Endodermal cell (in vitro differentiated cells): Measurements from ENCODE around the gene H2AZ2. TPM values are rescaled to one million over a fixed set of nuclear protein-coding genes. Genes with fewer than 3 reads are reported as not detected.
"Not testable (repeated sequence)": the region's sequence is repeated elsewhere in the genome, so short reads cannot be mapped to it uniquely, and the experiment has no call there.

Experiments used
- DNase-seq: peaks from one replicate; pipeline ENCODE4 v3.0.0-alpha.2; 2017
- H3K27ac ChIP-seq: 2 replicates; pipeline ENCODE4 v1.5.1; 2013; ENCODE audit warnings: mild to moderate bottlenecking, low read depth, low read length, moderate library complexity
- H3K27me3 ChIP-seq: 2 replicates; pipeline ENCODE4 v1.6.1; 2013; ENCODE audit warnings: mild to moderate bottlenecking, low read length, moderate library complexity; ENCODE audit not compliant: insufficient read depth, control insufficient read depth, poor library complexity, severe bottlenecking
- H3K36me3 ChIP-seq: 2 replicates; pipeline ENCODE4 v1.7.0; 2013; ENCODE audit warnings: mild to moderate bottlenecking, low read length, moderate library complexity; ENCODE audit not compliant: control insufficient read depth, insufficient read depth
- H3K4me1 ChIP-seq: one replicate; pipeline ENCODE4 v1.7.0; 2013; ENCODE audit warnings: low read length; ENCODE audit not compliant: control insufficient read depth, insufficient read depth
- H3K4me3 ChIP-seq: 2 replicates; pipeline ENCODE4 v1.5.1; 2013; ENCODE audit warnings: mild to moderate bottlenecking, low read length, moderate library complexity
- H3K9ac ChIP-seq: 2 replicates; pipeline ENCODE4 v1.6.1; 2013; ENCODE audit warnings: mild to moderate bottlenecking, low read length, moderate library complexity; ENCODE audit not compliant: poor library complexity, severe bottlenecking; ENCODE audit errors: extremely low read depth
- H3K9me3 ChIP-seq: 2 replicates; pipeline ENCODE4 v1.6.1; 2013; ENCODE audit warnings: mild to moderate bottlenecking, low read length, moderate library complexity; ENCODE audit not compliant: control insufficient read depth
- H3K27ac Mint-ChIP-seq: 2 replicates; pipeline ENCODE4 v1.8.0; 2020; ENCODE audit warnings: mixed read lengths
- H3K27me3 Mint-ChIP-seq: 2 replicates; pipeline ENCODE4 v1.8.0; 2021; ENCODE audit warnings: mild to moderate bottlenecking, mixed read lengths; ENCODE audit not compliant: insufficient read depth
- H3K36me3 Mint-ChIP-seq: 2 replicates; pipeline ENCODE4 v1.8.0; 2020; ENCODE audit warnings: low read depth, mixed read lengths
- H3K4me1 Mint-ChIP-seq: 2 replicates; pipeline ENCODE4 v1.8.0; 2020; ENCODE audit warnings: mixed read lengths
- H3K4me3 Mint-ChIP-seq: 2 replicates; pipeline ENCODE4 v1.8.0; 2020; ENCODE audit warnings: mild to moderate bottlenecking, moderate library complexity, mixed read lengths
- H3K9me3 Mint-ChIP-seq: 2 replicates; pipeline ENCODE4 v1.8.0; 2020; ENCODE audit warnings: mild to moderate bottlenecking, mixed read lengths
- WGBS, 2 experiments: methylation state at CpG; one replicate each; pipeline versions ENCODE4 v1.1.5 to v1.1.7; 2013; ENCODE audit warnings: missing lambda C conversion rate in 2 of 2, mixed read lengths in 1 of 2; ENCODE audit not compliant: insufficient coverage in 1 of 2, insufficient read length in 1 of 2; 5-methylcytosine and 5-hydroxymethylcytosine counted together
- total RNA-seq, 2 donors: library from RNA; stranded (reverse); fragmentation: NEBNext Ultra II Directional in 1 of 2; extraction: Animal tissue kit (Norgen Biotek cat#: 25700) in 1 of 2; gene quantifications; 2 replicates in 1 of 2; 3 replicates in 1 of 2; pipeline ENCODE4 v1.2.1, GENCODE V29; 2021
- TF ChIP-seq, protein P1 (sequence below): fragments of 200-600 bp; sonication (generic); conservative IDR thresholded peaks from 2 replicates; pipeline ENCODE4 v1.5.0; 2021; ENCODE audit warnings: antibody characterized with exemption, mild to moderate bottlenecking

The H2AZ2 gene
- total RNA-seq, 2 donors from 2014 or later: 179 to 201 TPM

DNA sequence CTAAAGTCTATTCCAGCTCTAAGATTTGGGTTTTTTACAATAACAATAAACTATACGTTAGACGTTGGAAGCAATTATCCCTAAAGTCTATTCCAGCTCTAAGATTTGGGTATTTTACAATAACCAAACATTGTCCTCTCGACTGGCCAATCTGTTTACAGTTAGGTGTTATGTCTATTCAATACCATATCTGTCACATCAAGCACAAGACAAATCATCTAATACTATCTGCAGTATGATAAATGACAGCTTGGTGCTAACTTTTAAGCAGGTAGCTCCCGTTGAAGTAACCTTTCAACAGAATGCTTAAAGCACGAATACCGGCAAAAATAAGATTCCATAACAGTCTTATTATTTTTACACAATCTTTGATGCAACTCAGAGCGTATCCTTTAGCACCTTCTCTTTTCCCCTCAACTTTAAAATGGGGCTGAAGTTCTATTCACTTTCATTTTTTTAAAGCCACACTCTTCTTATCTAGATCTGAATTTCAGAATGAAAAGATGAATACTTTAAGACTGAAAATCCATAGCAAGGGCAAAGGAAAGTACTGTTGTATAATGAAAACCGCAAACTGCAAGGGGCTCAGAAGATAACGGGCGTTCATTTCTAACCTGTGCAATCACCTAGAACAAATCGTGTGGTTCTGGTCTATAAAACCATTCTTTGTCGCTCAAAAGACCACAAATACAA lies 925 bp downstream of the H2AZ2 start:
- TF ChIP-seq, protein P1, sequence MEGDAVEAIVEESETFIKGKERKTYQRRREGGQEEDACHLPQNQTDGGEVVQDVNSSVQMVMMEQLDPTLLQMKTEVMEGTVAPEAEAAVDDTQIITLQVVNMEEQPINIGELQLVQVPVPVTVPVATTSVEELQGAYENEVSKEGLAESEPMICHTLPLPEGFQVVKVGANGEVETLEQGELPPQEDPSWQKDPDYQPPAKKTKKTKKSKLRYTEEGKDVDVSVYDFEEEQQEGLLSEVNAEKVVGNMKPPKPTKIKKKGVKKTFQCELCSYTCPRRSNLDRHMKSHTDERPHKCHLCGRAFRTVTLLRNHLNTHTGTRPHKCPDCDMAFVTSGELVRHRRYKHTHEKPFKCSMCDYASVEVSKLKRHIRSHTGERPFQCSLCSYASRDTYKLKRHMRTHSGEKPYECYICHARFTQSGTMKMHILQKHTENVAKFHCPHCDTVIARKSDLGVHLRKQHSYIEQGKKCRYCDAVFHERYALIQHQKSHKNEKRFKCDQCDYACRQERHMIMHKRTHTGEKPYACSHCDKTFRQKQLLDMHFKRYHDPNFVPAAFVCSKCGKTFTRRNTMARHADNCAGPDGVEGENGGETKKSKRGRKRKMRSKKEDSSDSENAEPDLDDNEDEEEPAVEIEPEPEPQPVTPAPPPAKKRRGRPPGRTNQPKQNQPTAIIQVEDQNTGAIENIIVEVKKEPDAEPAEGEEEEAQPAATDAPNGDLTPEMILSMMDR: no peak
- peak overlapping the region; percentile 90 for H3K4me3 Mint-ChIP-seq
- H3K4me1 ChIP-seq: no peaks in the 10 kb centered on the region
- H3K27me3 Mint-ChIP-seq: no peaks in the 10 kb centered on the region
- H3K9me3 ChIP-seq: no peaks in the 10 kb centered on the region
- no peaks in the 10 kb centered on the region for H3K27me3 ChIP-seq
- peak overlapping the region; percentile 89 for H3K9ac ChIP-seq
- H3K4me1 Mint-ChIP-seq: peaks cover 5% of the 10 kb centered on the region
- H3K36me3 ChIP-seq: peaks cover 11% of the 10 kb centered on the region
- DNase-seq: no peak
- H3K4me3 ChIP-seq: peak overlapping the region; percentile 100
- peak overlapping the region; percentile 99 for H3K27ac Mint-ChIP-seq
- H3K9me3 Mint-ChIP-seq: no peaks in the 10 kb centered on the region
- WGBS, 2 experiments: 5 to 7% methylated on average over 12 of the region's 12 CpGs
- peak overlapping the region; percentile 98 for H3K27ac ChIP-seq
- peaks cover 9% of the 10 kb centered on the region for H3K36me3 Mint-ChIP-seq

DNA sequence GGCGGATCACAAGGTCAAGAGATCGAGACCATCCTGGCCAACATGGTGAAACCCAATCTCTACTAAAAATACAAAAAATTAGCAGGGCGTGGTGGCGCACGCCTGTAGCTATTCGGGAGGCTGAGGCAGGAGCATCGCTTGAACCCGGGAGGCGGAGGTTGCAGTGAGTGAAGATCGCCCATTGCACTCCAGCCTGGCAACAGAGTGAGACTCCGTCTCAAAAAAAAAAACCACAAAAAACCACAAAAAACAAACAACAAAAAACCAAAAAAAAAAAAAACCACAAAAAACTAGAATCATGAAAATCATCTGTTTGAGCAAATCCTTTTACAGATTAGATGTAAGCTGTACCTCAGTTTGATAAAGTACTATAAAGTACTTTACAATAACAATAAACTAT lies 1.5 kb downstream of the H2AZ2 start:
- peak overlapping the region; percentile 90 for H3K4me3 Mint-ChIP-seq
- not testable (repeated sequence) for H3K27me3 ChIP-seq, H3K4me1 ChIP-seq, H3K27me3 Mint-ChIP-seq, H3K4me1 Mint-ChIP-seq, DNase-seq, H3K9me3 Mint-ChIP-seq, H3K9me3 ChIP-seq, H3K27ac ChIP-seq
- H3K36me3 Mint-ChIP-seq: peaks cover 14% of the 10 kb centered on the region
- H3K27ac Mint-ChIP-seq: peak overlapping the region; percentile 78
- Histone ChIP-seq H3K9ac (peak overlapping the region; percentile 89), H3K4me3 (peak overlapping the region; percentile 100), H3K36me3 (peaks cover 16% of the 10 kb centered on the region)
- WGBS, 2 experiments: 88 to 92% methylated on average over 4 to 11 of the region's 11 CpGs

- Histone ChIP-seq H3K9ac (no peak overlapping the region), H3K36me3 (peaks cover 26% of the 10 kb centered on the region), H3K27me3 (no peaks in the 10 kb centered on the region), H3K9me3 (no peaks in the 10 kb centered on the region), H3K27ac (no peak overlapping the region), H3K4me1 (no peaks in the 10 kb centered on the region), H3K4me3 (peak overlapping the region; percentile 100)
- Mint-ChIP-seq H3K36me3 (peaks cover 23% of the 10 kb centered on the region), H3K9me3 (no peaks in the 10 kb centered on the region), H3K27ac (peak overlapping the region; percentile 18), H3K27me3 (no peaks in the 10 kb centered on the region), H3K4me3 (no peak overlapping the region), H3K4me1 (peaks cover 5% of the 10 kb centered on the region)
- TF ChIP-seq, protein P1: no peak
- DNase-seq: no peak
Observed at GRCh38 chr7:44845451-44845850, 2.4 kb downstream of the H2AZ2 start.

- 86 to 96% methylated on average over 4 to 5 of the region's 5 CpGs for WGBS, 2 experiments
- H3K4me1 ChIP-seq, H3K9ac ChIP-seq, H3K27ac ChIP-seq, H3K9me3 ChIP-seq, H3K27ac Mint-ChIP-seq, H3K27me3 ChIP-seq, H3K4me3 ChIP-seq, DNase-seq, H3K27me3 Mint-ChIP-seq, H3K4me3 Mint-ChIP-seq, H3K9me3 Mint-ChIP-seq, H3K4me1 Mint-ChIP-seq: not testable (repeated sequence)
- peaks cover 39% of the 10 kb centered on the region for H3K36me3 ChIP-seq
- peaks cover 32% of the 10 kb centered on the region for H3K36me3 Mint-ChIP-seq
Observed at GRCh38 chr7:44843440-44843839, 4.4 kb downstream of the H2AZ2 start.

GRCh38 chr7:44842675-44843074 lies 5.2 kb downstream of the H2AZ2 start:
- peaks cover 44% of the 10 kb centered on the region for H3K36me3 ChIP-seq
- 89 to 97% methylated on average over 5 to 8 of the region's 8 CpGs for WGBS, 2 experiments
- H3K4me1 ChIP-seq, DNase-seq, H3K9me3 Mint-ChIP-seq, H3K4me3 Mint-ChIP-seq, H3K4me3 ChIP-seq, H3K27ac Mint-ChIP-seq, H3K27me3 Mint-ChIP-seq, H3K9ac ChIP-seq, H3K27me3 ChIP-seq, H3K27ac ChIP-seq, H3K9me3 ChIP-seq, H3K4me1 Mint-ChIP-seq: not testable (repeated sequence)
- peaks cover 34% of the 10 kb centered on the region for H3K36me3 Mint-ChIP-seq
